ENCODE data around the gene KRT6B. TPM values are rescaled to one million over a fixed set of nuclear protein-coding genes. Genes with fewer than 3 reads are reported as not detected.

KRT6B gene
- total RNA-seq, 1 experiment from 2014 or later: not detected

- Histone ChIP-seq H3K9me3 (replicated peaks) (no peaks in the 10 kb centered on the region), H3K27ac (no peak overlapping the region), H3K27me3 (replicated peaks) (peaks cover 7% of the 10 kb centered on the region; the same call in 1 of the 2 replicates), H3K4me3 (no peak overlapping the region), H3K4me1 (replicated peaks) (no peaks in the 10 kb centered on the region), H3K36me3 (no peaks in the 10 kb centered on the region)
- no peak for DNase-seq (ENCODE audit: low read depth in 1 of 2, low spot score in 2 of 2)
Measured at GRCh38 chr12:52407918-52408317, 44.0 kb downstream of the KRT6B start.

GRCh38 chr12:52405922-52406385 is 46.0 kb downstream of the KRT6B start, which contains the start of gene KRT82:
TSS of gene KRT82 (minus strand) at chr12:52406335. CDS start at chr12:52406277, 58 bp downstream.
- H3K36me3 ChIP-seq: no peaks in the 10 kb centered on the region
- H3K4me3 ChIP-seq: no peak within 1 kb of the TSS
- no peak within 1 kb of the TSS for H3K27ac ChIP-seq
- no peaks in the 10 kb centered on the region for H3K4me1 ChIP-seq (replicated peaks)
- DNase-seq (ENCODE audit: low read depth in 1 of 2, low spot score in 2 of 2): no peak
- no peaks in the 10 kb centered on the region for H3K9me3 ChIP-seq (replicated peaks)
- H3K27me3 ChIP-seq (replicated peaks): peaks cover 7% of the 10 kb centered on the region; the same call in 1 of the 2 replicates

GRCh38 chr12:52404951-52405350 is 47.0 kb downstream of the KRT6B start:
- no peaks in the 10 kb centered on the region for H3K36me3 ChIP-seq
- no peak overlapping the region for H3K4me3 ChIP-seq
- H3K9me3 ChIP-seq (replicated peaks): no peaks in the 10 kb centered on the region
- DNase-seq (ENCODE audit: low read depth in 1 of 2, low spot score in 2 of 2): no peak
- no peak overlapping the region for H3K27ac ChIP-seq
- peaks cover 7% of the 10 kb centered on the region; the same call in 1 of the 2 replicates for H3K27me3 ChIP-seq (replicated peaks)
- H3K4me1 ChIP-seq (replicated peaks): no peaks in the 10 kb centered on the region

GRCh38 chr12:52403561-52403960 is 48.4 kb downstream of the KRT6B start:
- Histone ChIP-seq H3K27ac (no peak overlapping the region), H3K9me3 (replicated peaks) (no peaks in the 10 kb centered on the region), H3K4me1 (replicated peaks) (no peaks in the 10 kb centered on the region), H3K4me3 (no peak overlapping the region), H3K27me3 (replicated peaks) (peaks cover 7% of the 10 kb centered on the region; the same call in 1 of the 2 replicates), H3K36me3 (no peaks in the 10 kb centered on the region)
- DNase-seq (ENCODE audit: low read depth in 1 of 2, low spot score in 2 of 2): no peak

- DNase-seq (ENCODE audit: low read depth in 1 of 2, low spot score in 2 of 2): no peak
- Histone ChIP-seq H3K4me3 (no peak overlapping the region), H3K27ac (no peak overlapping the region), H3K27me3 (replicated peaks) (peaks cover 7% of the 10 kb centered on the region; the same call in 1 of the 2 replicates), H3K36me3 (no peaks in the 10 kb centered on the region), H3K9me3 (replicated peaks) (no peaks in the 10 kb centered on the region), H3K4me1 (replicated peaks) (no peaks in the 10 kb centered on the region)
Measured at GRCh38 chr12:52402873-52403540, 48.9 kb downstream of the KRT6B start.

- peaks cover 7% of the 10 kb centered on the region; the same call in 1 of the 2 replicates for H3K27me3 ChIP-seq (replicated peaks)
- H3K27ac ChIP-seq: no peak overlapping the region
- no peaks in the 10 kb centered on the region for H3K4me1 ChIP-seq (replicated peaks)
- no peaks in the 10 kb centered on the region for H3K9me3 ChIP-seq (replicated peaks)
- H3K36me3 ChIP-seq: no peaks in the 10 kb centered on the region
- DNase-seq (ENCODE audit: low read depth in 1 of 2, low spot score in 2 of 2): no peak
- H3K4me3 ChIP-seq: no peak overlapping the region
Measured at GRCh38 chr12:52402377-52402776, 49.6 kb downstream of the KRT6B start.

- no peaks in the 10 kb centered on the region for H3K9me3 ChIP-seq (replicated peaks)
- no peak for DNase-seq (ENCODE audit: low read depth in 1 of 2, low spot score in 2 of 2)
- no peaks in the 10 kb centered on the region for H3K4me1 ChIP-seq (replicated peaks)
- H3K27me3 ChIP-seq (replicated peaks): peaks cover 4% of the 10 kb centered on the region; the same call in 1 of the 2 replicates
- H3K27ac ChIP-seq: no peak overlapping the region
- H3K36me3 ChIP-seq: no peaks in the 10 kb centered on the region
- no peak overlapping the region for H3K4me3 ChIP-seq
Measured at GRCh38 chr12:52401926-52402325, 50.0 kb downstream of the KRT6B start.

- Histone ChIP-seq H3K27ac (no peak overlapping the region), H3K4me1 (replicated peaks) (no peaks in the 10 kb centered on the region), H3K27me3 (replicated peaks) (peaks cover 4% of the 10 kb centered on the region; the same call in 1 of the 2 replicates), H3K36me3 (no peaks in the 10 kb centered on the region), H3K4me3 (no peak overlapping the region), H3K9me3 (replicated peaks) (no peaks in the 10 kb centered on the region)
- DNase-seq (ENCODE audit: low read depth in 1 of 2, low spot score in 2 of 2): no peak
Measured at GRCh38 chr12:52401526-52401925, 50.4 kb downstream of the KRT6B start.

- Histone ChIP-seq H3K36me3 (no peaks in the 10 kb centered on the region), H3K4me1 (replicated peaks) (no peaks in the 10 kb centered on the region), H3K4me3 (no peak overlapping the region), H3K9me3 (replicated peaks) (no peaks in the 10 kb centered on the region), H3K27me3 (replicated peaks) (peaks cover 8% of the 10 kb centered on the region), H3K27ac (no peak overlapping the region)
- DNase-seq (ENCODE audit: low read depth in 1 of 2, low spot score in 2 of 2): no peak
Measured at GRCh38 chr12:52400906-52401305, 51.0 kb downstream of the KRT6B start.

GRCh38 chr12:52399756-52400155 is 52.2 kb downstream of the KRT6B start:
- Histone ChIP-seq H3K4me3 (no peak overlapping the region), H3K27ac (no peak overlapping the region), H3K36me3 (no peaks in the 10 kb centered on the region), H3K4me1 (replicated peaks) (no peaks in the 10 kb centered on the region), H3K9me3 (replicated peaks) (no peaks in the 10 kb centered on the region), H3K27me3 (replicated peaks) (peaks cover 4% of the 10 kb centered on the region)
- DNase-seq (ENCODE audit: low read depth in 1 of 2, low spot score in 2 of 2): no peak

- Histone ChIP-seq H3K4me3 (no peak overlapping the region), H3K36me3 (no peaks in the 10 kb centered on the region), H3K27me3 (replicated peaks) (peaks cover 4% of the 10 kb centered on the region), H3K27ac (no peak overlapping the region), H3K9me3 (replicated peaks) (no peaks in the 10 kb centered on the region), H3K4me1 (replicated peaks) (no peaks in the 10 kb centered on the region)
- no peak for DNase-seq (ENCODE audit: low read depth in 1 of 2, low spot score in 2 of 2)
Measured at GRCh38 chr12:52398176-52398575, 53.8 kb downstream of the KRT6B start.

- H3K27ac ChIP-seq: no peak overlapping the region
- H3K27me3 ChIP-seq (replicated peaks): peaks cover 4% of the 10 kb centered on the region
- H3K36me3 ChIP-seq: no peaks in the 10 kb centered on the region
- no peak for DNase-seq (ENCODE audit: low read depth in 1 of 2, low spot score in 2 of 2)
- H3K4me3 ChIP-seq: no peak overlapping the region
- H3K4me1 ChIP-seq (replicated peaks): no peaks in the 10 kb centered on the region
- no peaks in the 10 kb centered on the region for H3K9me3 ChIP-seq (replicated peaks)
Measured at GRCh38 chr12:52396656-52397055, 55.3 kb downstream of the KRT6B start.
